Trophoblast cell (in vitro differentiated cells and primary cell): ENCODE measurements around the gene EFNA4.

ENCODE experiments used
- DNase-seq, 2 donors: peaks; one replicate each; pipeline ENCODE4 v3.0.0-alpha.2; 2016
- H2AFZ ChIP-seq: 2 replicates; pipeline ENCODE4 v1.6.1; 2013; ENCODE audit warnings: low read length, moderate library complexity, mild to moderate bottlenecking; ENCODE audit not compliant: insufficient read depth, poor library complexity
- H2AK5ac ChIP-seq: 2 replicates; pipeline ENCODE4 v1.6.1; 2013; ENCODE audit warnings: mild to moderate bottlenecking, low read length
- H2BK120ac ChIP-seq: 2 replicates; pipeline ENCODE4 v1.6.1; 2013; ENCODE audit warnings: low read length, mild to moderate bottlenecking, moderate library complexity; ENCODE audit not compliant: insufficient read depth, poor library complexity
- H2BK12ac ChIP-seq: 2 replicates; pipeline ENCODE4 v1.6.1; 2013; ENCODE audit warnings: mild to moderate bottlenecking, low read length, moderate library complexity
- H2BK5ac ChIP-seq: 2 replicates; pipeline ENCODE4 v1.6.1; 2013; ENCODE audit warnings: low read length, low read depth, moderate library complexity, mild to moderate bottlenecking; ENCODE audit not compliant: poor library complexity
- H3K14ac ChIP-seq: 2 replicates; pipeline ENCODE4 v1.6.1; 2013; ENCODE audit warnings: mild to moderate bottlenecking, low read length
- H3K18ac ChIP-seq: 2 replicates; pipeline ENCODE4 v1.6.1; 2013; ENCODE audit warnings: mild to moderate bottlenecking, low read length
- H3K23ac ChIP-seq: 2 replicates; pipeline ENCODE4 v1.6.1; 2013; ENCODE audit warnings: low read length
- H3K27ac ChIP-seq: 2 replicates; pipeline ENCODE4 v1.5.1; 2013; ENCODE audit warnings: low read depth, mild to moderate bottlenecking, inconsistent platforms, low read length, moderate library complexity
- H3K27me3 ChIP-seq: 2 replicates; pipeline ENCODE4 v1.6.1; 2013; ENCODE audit warnings: inconsistent platforms, mild to moderate bottlenecking, low read length, moderate library complexity; ENCODE audit not compliant: insufficient read depth
- H3K36me3 ChIP-seq, 2 experiments: 1 replicate in 1 of 2; 2 replicates in 1 of 2; pipeline ENCODE4 v1.6.1; 2013; ENCODE audit warnings: low read length in 2 of 2, mild to moderate bottlenecking in 2 of 2, moderate library complexity in 1 of 2; ENCODE audit not compliant: insufficient read depth in 2 of 2, control insufficient read depth in 1 of 2
- H3K4ac ChIP-seq: 2 replicates; pipeline ENCODE4 v1.6.1; 2013; ENCODE audit warnings: low read depth, mild to moderate bottlenecking, low read length, moderate library complexity
- H3K4me1 ChIP-seq, 2 experiments: 1 replicate in 1 of 2; 2 replicates in 1 of 2; pipeline ENCODE4 v1.6.1; 2013; ENCODE audit warnings: low read length in 2 of 2, mild to moderate bottlenecking in 2 of 2, moderate library complexity in 1 of 2; ENCODE audit not compliant: insufficient read depth in 2 of 2, control insufficient read depth in 1 of 2
- H3K4me2 ChIP-seq: 2 replicates; pipeline ENCODE4 v1.6.1; 2013; ENCODE audit warnings: inconsistent platforms, mild to moderate bottlenecking, low read length, moderate library complexity
- H3K4me3 ChIP-seq: 2 replicates; pipeline ENCODE4 v1.5.1; 2013; ENCODE audit warnings: mild to moderate bottlenecking, low read depth, low read length, inconsistent platforms
- H3K79me1 ChIP-seq: one replicate; pipeline ENCODE4 v1.6.1; 2013; ENCODE audit warnings: low read length
- H3K79me2 ChIP-seq: 2 replicates; pipeline ENCODE4 v1.6.1; 2013; ENCODE audit warnings: low read length, mild to moderate bottlenecking; ENCODE audit not compliant: control insufficient read depth, insufficient read depth, poor library complexity
- H3K9ac ChIP-seq: 2 replicates; pipeline ENCODE4 v1.6.1; 2013; ENCODE audit warnings: mild to moderate bottlenecking, low read length
- H3K9me3 ChIP-seq: 2 replicates; pipeline ENCODE4 v1.6.1; 2013; ENCODE audit warnings: low read depth, mild to moderate bottlenecking, control low read depth, inconsistent platforms, low read length; ENCODE audit not compliant: insufficient read depth
- H4K12ac ChIP-seq: 2 replicates; pipeline ENCODE4 v1.6.1; 2013; ENCODE audit warnings: low read depth, mild to moderate bottlenecking, low read length, moderate library complexity
- H4K8ac ChIP-seq: 2 replicates; pipeline ENCODE4 v1.6.1; 2013; ENCODE audit warnings: low read depth, mild to moderate bottlenecking, low read length, moderate library complexity
- H4K91ac ChIP-seq: one replicate; pipeline ENCODE4 v1.6.1; 2013; ENCODE audit warnings: low read depth, mild to moderate bottlenecking, low read length, moderate library complexity
- WGBS: extraction: QIAGEN DNeasy Blood & Tissue Kit; methylation state at CpG from one replicate; pipeline ENCODE4 v1.1.7; 2013; ENCODE audit warnings: missing lambda C conversion rate; ENCODE audit not compliant: insufficient read length, insufficient coverage; ENCODE audit errors: extremely low coverage; 5-methylcytosine and 5-hydroxymethylcytosine counted together

The EFNA4 gene

DNA sequence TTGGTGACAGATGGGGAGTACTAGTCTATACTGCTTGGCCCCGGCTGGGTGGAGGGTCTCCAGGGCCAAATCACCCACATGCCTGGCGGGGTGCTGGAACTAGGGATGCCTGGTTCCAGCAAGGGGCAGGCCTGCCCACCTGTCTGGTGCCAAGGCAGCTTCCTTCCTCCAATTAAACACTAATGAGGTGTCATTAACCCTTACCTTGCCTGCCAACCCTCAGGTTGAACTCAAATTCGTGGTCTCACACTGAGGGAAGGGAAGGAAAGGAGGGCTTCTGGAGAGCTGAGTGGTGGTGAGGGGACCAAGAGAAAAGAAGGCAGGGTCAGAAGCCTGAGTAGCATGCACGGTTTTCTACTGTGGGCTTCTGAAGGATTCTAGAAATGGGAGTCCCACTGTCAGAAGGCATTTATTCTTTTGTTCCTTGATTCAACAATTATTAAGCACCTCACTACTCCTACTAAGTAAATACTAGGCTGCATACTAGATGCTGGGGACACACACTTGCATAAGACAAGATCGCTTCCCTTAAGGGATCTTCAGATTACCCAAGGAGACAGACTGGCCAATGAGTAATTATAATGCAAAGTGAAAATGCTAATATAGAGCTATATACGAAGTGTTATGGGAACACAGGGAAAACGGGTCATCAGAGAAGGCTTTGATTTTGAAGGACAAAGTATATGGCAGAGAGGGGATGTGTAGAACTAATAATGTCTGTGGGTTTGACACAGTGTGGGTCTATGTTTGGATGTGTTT is 9.2 kb downstream of the EFNA4 start:
- Histone ChIP-seq H2AK5ac (no peak overlapping the region), H2BK5ac (no peak overlapping the region), H3K4me1 (peaks cover 4 to 10% of the 10 kb centered on the region in 2 experiments), H3K9ac (no peak overlapping the region), H3K27me3 (peaks cover 21% of the 10 kb centered on the region), H2AFZ (no peak overlapping the region), H3K27ac (no peak overlapping the region), H4K91ac (no peak overlapping the region), H3K79me2 (no peaks in the 10 kb centered on the region), H3K18ac (no peak overlapping the region), H3K23ac (no peak overlapping the region), H3K79me1 (no peaks in the 10 kb centered on the region), H2BK120ac (no peak overlapping the region), H3K9me3 (peaks cover 5% of the 10 kb centered on the region), H4K12ac (no peak overlapping the region), H3K36me3 (peaks cover 12% of the 10 kb centered on the region in 2 experiments), H4K8ac (no peak overlapping the region), H3K14ac (no peak overlapping the region), H2BK12ac (no peak overlapping the region), H3K4me2 (no peak overlapping the region), H3K4me3 (no peak overlapping the region), H3K4ac (no peak overlapping the region)
- WGBS = no CpG with 5 or more reads among the region's 7 CpGs
- DNase-seq = no peak

GRCh38 chr1:155073377-155074242 is 10.1 kb downstream of the EFNA4 start:
- Histone ChIP-seq H3K4ac (no peak overlapping the region), H3K4me1 (peaks cover 4 to 15% of the 10 kb centered on the region in 2 experiments), H3K79me1 (no peaks in the 10 kb centered on the region), H3K79me2 (no peaks in the 10 kb centered on the region), H3K23ac (no peak overlapping the region), H2BK12ac (no peak overlapping the region), H3K18ac (no peak overlapping the region), H3K4me3 (no peak overlapping the region), H3K9me3 (peaks cover 5% of the 10 kb centered on the region), H2BK5ac (no peak overlapping the region), H3K14ac (no peak overlapping the region), H3K27ac (no peak overlapping the region), H2AK5ac (no peak overlapping the region), H4K8ac (no peak overlapping the region), H3K9ac (no peak overlapping the region), H3K36me3 (peaks cover 10 to 11% of the 10 kb centered on the region in 2 experiments), H2AFZ (no peak overlapping the region), H2BK120ac (no peak overlapping the region), H4K91ac (no peak overlapping the region), H3K4me2 (no peak overlapping the region), H4K12ac (no peak overlapping the region), H3K27me3 (peaks cover 21% of the 10 kb centered on the region)
- no CpG with 5 or more reads among the region's 3 CpGs for WGBS
- DNase-seq = no peak

- Histone ChIP-seq H3K18ac (no peak overlapping the region), H2BK120ac (no peak overlapping the region), H2AK5ac (no peak overlapping the region), H4K8ac (no peak overlapping the region), H3K9me3 (peaks cover 4% of the 10 kb centered on the region), H3K4me1 (peaks cover 11 to 24% of the 10 kb centered on the region in 2 experiments), H4K91ac (no peak overlapping the region), H3K27ac (no peak overlapping the region), H3K14ac (no peak overlapping the region), H3K27me3 (peaks cover 36% of the 10 kb centered on the region), H3K36me3 (no peaks in the 10 kb centered on the region), H3K79me1 (no peaks in the 10 kb centered on the region), H2BK12ac (no peak overlapping the region), H3K4me2 (no peak overlapping the region), H3K4ac (no peak overlapping the region), H4K12ac (no peak overlapping the region), H3K9ac (no peak overlapping the region), H3K79me2 (no peaks in the 10 kb centered on the region), H2AFZ (no peak overlapping the region), H3K4me3 (no peak overlapping the region), H2BK5ac (no peak overlapping the region), H3K23ac (no peak overlapping the region)
- WGBS = no CpG with 5 or more reads among the region's 5 CpGs
- no peak for DNase-seq
Observed at GRCh38 chr1:155075535-155075934, 12.0 kb downstream of the EFNA4 start.

- Histone ChIP-seq H3K79me1 (no peaks in the 10 kb centered on the region), H2BK12ac (no peak overlapping the region), H4K12ac (no peak overlapping the region), H3K4ac (no peak overlapping the region), H3K4me1 (peaks cover 11 to 24% of the 10 kb centered on the region in 2 experiments), H3K4me3 (no peak overlapping the region), H2AK5ac (no peak overlapping the region), H4K8ac (no peak overlapping the region), H2AFZ (no peak overlapping the region), H3K27me3 (peaks cover 41% of the 10 kb centered on the region), H3K18ac (no peak overlapping the region), H3K4me2 (no peak overlapping the region), H3K14ac (no peak overlapping the region), H3K9ac (no peak overlapping the region), H3K23ac (no peak overlapping the region), H3K9me3 (peaks cover 6% of the 10 kb centered on the region), H3K36me3 (no peaks in the 10 kb centered on the region), H2BK120ac (no peak overlapping the region), H4K91ac (no peak overlapping the region), H3K27ac (no peak overlapping the region), H2BK5ac (no peak overlapping the region), H3K79me2 (no peaks in the 10 kb centered on the region)
- no CpG with 5 or more reads among the region's 1 CpG for WGBS
- DNase-seq = no peak
Observed at GRCh38 chr1:155076371-155076770, 12.8 kb downstream of the EFNA4 start.
